Measurements from ENCODE around the gene SFI1. TPM values are rescaled to one million over a fixed set of nuclear protein-coding genes. Genes with fewer than 3 reads are reported as not detected.

Gene SFI1
- total RNA-seq, 1 experiment from 2014 or later = 53.1 TPM

DNA sequence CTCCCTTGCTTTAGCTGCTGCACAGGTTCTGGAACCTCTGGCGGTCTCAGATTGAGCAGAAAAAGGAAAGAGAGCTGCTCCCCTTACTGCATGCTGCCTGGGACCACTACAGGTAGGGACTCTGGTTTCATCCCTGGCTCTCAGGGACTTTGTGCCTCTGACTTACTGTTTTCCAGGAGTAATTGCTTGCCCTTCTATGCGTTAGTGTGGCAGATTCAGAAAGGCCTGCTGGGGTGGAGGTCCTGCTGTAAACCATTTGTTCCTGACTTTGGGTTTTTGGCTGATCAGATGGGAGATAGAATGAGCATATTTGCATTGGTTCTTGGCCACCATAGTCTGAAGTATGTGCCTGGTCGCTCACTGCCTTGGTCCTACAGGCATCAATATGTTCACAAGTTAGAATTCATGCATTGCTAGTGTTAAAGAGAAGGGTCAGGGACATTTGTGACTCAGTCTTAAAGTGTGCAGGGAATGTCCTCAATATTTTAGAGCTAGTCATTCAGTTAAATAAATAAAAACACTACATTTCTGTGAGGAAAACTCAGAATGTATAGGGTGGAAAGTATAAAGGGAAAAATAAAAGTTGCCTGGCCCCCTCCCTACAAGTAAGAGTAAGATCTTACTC lies 87.6 kb downstream of the SFI1 start:
- no peak for TF ChIP-seq ZFX (IDR thresholded peaks at IDR 0.05)
- TF ChIP-seq CBX3 (IDR thresholded peaks at IDR 0.05; ENCODE audit: low read depth) = no peak
- TF ChIP-seq POLR2A (IDR thresholded peaks at IDR 0.05; ENCODE audit: borderline replicate concordance, extremely low read depth, insufficient read depth, insufficient read length) = no peak
- TF ChIP-seq, protein P1, sequence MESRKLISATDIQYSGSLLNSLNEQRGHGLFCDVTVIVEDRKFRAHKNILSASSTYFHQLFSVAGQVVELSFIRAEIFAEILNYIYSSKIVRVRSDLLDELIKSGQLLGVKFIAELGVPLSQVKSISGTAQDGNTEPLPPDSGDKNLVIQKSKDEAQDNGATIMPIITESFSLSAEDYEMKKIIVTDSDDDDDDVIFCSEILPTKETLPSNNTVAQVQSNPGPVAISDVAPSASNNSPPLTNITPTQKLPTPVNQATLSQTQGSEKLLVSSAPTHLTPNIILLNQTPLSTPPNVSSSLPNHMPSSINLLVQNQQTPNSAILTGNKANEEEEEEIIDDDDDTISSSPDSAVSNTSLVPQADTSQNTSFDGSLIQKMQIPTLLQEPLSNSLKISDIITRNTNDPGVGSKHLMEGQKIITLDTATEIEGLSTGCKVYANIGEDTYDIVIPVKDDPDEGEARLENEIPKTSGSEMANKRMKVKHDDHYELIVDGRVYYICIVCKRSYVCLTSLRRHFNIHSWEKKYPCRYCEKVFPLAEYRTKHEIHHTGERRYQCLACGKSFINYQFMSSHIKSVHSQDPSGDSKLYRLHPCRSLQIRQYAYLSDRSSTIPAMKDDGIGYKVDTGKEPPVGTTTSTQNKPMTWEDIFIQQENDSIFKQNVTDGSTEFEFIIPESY (IDR thresholded peaks at IDR 0.05; ENCODE audit: extremely low read depth, insufficient replicate concordance, low read length) = no peak
- TF ChIP-seq POLR2AphosphoS5 (IDR thresholded peaks at IDR 0.05; ENCODE audit: low read depth, low read length) = no peak
- TF ChIP-seq, protein P2, sequence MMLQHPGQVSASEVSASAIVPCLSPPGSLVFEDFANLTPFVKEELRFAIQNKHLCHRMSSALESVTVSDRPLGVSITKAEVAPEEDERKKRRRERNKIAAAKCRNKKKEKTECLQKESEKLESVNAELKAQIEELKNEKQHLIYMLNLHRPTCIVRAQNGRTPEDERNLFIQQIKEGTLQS (IDR thresholded peaks at IDR 0.05) = no peak
- no peak for TF ChIP-seq EZH2phosphoT487 (IDR thresholded peaks at IDR 0.05; ENCODE audit: borderline replicate concordance)
- RAD21 ChIA-PET (ENCODE audit: low non-redundant PET in 1 of 2, low total read pairs in 2 of 2, uncharacterized antibody in 2 of 2, unreplicated experiment in 2 of 2) = no interaction called here
- Histone ChIP-seq H3K9ac (ENCODE audit: low read length) (no peak overlapping the region), H3K27ac (ENCODE audit: low read depth, low read length) (no peak overlapping the region), H3K79me2 (ENCODE audit: insufficient read depth, low read length) (no peaks in the 10 kb centered on the region), H3K4me2 (ENCODE audit: low read length) (no peak overlapping the region), H3K4me3 (replicated peaks in 1 of 2; ENCODE audit: low read depth in 1 of 2, low read length in 2 of 2) (no peak overlapping the region), H2AFZ (ENCODE audit: low read depth, low read length, poor library complexity, severe bottlenecking) (no peak overlapping the region), H4K20me1 (ENCODE audit: insufficient read depth) (no peaks in the 10 kb centered on the region), H3K36me3 (ENCODE audit: control insufficient read depth in 1 of 2, insufficient read depth in 2 of 2, low read length in 2 of 2) (peaks cover 12 to 21% of the 10 kb centered on the region in 2 experiments; a peak in 3 of 4 replicates), H3K27me3 (ENCODE audit: insufficient read depth, low read length) (no peaks in the 10 kb centered on the region), H3K9me3 (ENCODE audit: control insufficient read depth in 1 of 2, insufficient read depth in 1 of 2, low read depth in 1 of 2, low read length in 2 of 2) (no peaks in the 10 kb centered on the region), H3K4me1 (ENCODE audit: control insufficient read depth in 1 of 2, insufficient read depth in 2 of 2, low read length in 2 of 2) (no peaks in the 10 kb centered on the region), H3K9me2 (ENCODE audit: insufficient read depth) (no peaks in the 10 kb centered on the region)
- CTCF ChIA-PET = interaction anchor here (1.2 kb wide), 1 partner anchor 23 kb away, joined by 3 read pairs; no protein-coding TSS in a partner anchor
- no peak for ATAC-seq
- POLR2A ChIA-PET = no interaction called here
- intact Hi-C loops (cut with micrococcal nuclease) = no loop called here
- no TSS peak for BruUV-seq (replicated peaks)
- DNase-seq (ENCODE audit: low read depth, low spot score) = no peak

DNA sequence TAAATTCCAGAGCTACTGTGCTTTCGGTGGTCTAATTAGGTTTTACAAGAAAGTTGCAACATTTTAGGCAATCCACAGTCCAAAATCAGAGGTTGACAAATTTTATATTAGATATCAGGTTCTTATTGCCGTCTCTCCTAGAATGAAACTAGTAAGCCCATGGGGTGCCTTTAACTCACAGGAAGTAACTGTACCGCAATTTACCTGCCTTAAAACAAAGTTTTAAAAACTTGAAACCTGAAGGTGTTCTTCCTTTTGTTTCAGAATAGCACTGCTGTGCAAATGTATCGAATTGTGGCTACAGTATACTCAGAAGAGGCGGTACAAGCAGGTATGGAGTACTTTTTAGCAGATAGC lies 88.4 kb downstream of the SFI1 start:
- BruUV-seq (replicated peaks) = no TSS peak
- TF ChIP-seq SP1 (IDR thresholded peaks at IDR 0.05; ENCODE audit: low read depth) (no peak), SIN3A (IDR thresholded peaks at IDR 0.05; ENCODE audit: low read depth) (no peak), EGR1 (IDR thresholded peaks at IDR 0.05; ENCODE audit: low read depth) (no peak)
- Histone ChIP-seq H3K27me3 (ENCODE audit: insufficient read depth, low read length) (no peaks in the 10 kb centered on the region), H3K4me1 (ENCODE audit: control insufficient read depth in 1 of 2, insufficient read depth in 2 of 2, low read length in 2 of 2) (no peaks in the 10 kb centered on the region), H3K27ac (ENCODE audit: low read depth, low read length) (no peak overlapping the region), H2AFZ (ENCODE audit: low read depth, low read length, poor library complexity, severe bottlenecking) (no peak overlapping the region), H3K79me2 (ENCODE audit: insufficient read depth, low read length) (no peaks in the 10 kb centered on the region), H3K4me3 (replicated peaks in 1 of 2; ENCODE audit: low read depth in 1 of 2, low read length in 2 of 2) (no peak overlapping the region), H3K4me2 (ENCODE audit: low read length) (no peak overlapping the region), H3K9me3 (ENCODE audit: control insufficient read depth in 1 of 2, insufficient read depth in 1 of 2, low read depth in 1 of 2, low read length in 2 of 2) (no peaks in the 10 kb centered on the region), H3K9ac (ENCODE audit: low read length) (no peak overlapping the region), H3K9me2 (ENCODE audit: insufficient read depth) (no peaks in the 10 kb centered on the region), H3K36me3 (ENCODE audit: control insufficient read depth in 1 of 2, insufficient read depth in 2 of 2, low read length in 2 of 2) (peaks cover 16 to 21% of the 10 kb centered on the region in 2 experiments), H4K20me1 (ENCODE audit: insufficient read depth) (no peaks in the 10 kb centered on the region)
- intact Hi-C loops (cut with micrococcal nuclease) = no loop called here
- no peak for DNase-seq (ENCODE audit: low read depth, low spot score)
- ChIA-PET CTCF (interaction anchor here (1.2 kb wide), 1 partner anchor 24 kb away, joined by 3 read pairs; no protein-coding TSS in a partner anchor), POLR2A (no interaction called here), RAD21 (ENCODE audit: low non-redundant PET in 1 of 2, low total read pairs in 2 of 2, uncharacterized antibody in 2 of 2, unreplicated experiment in 2 of 2) (no interaction called here)
- ATAC-seq = no peak

Data from HCT116 (cell line).